K562 (cell line): ENCODE data around the gene PTPRF. TPM values are rescaled to one million over a fixed set of nuclear protein-coding genes. Genes with fewer than 3 reads are reported as not detected.
A peak's percentile ranks its signal among the peaks of the same experiment; 100 is the strongest.

Experiments used
- ATAC-seq: fragments of 200-7000 bp; cut with Tn5 transposase; 3 replicates; pipeline ENCODE4 v1.9.1; 2020; ENCODE audit warnings: moderate library complexity
- BruUV-seq: library from RNA; stranded (reverse); fragments of 400-500 nt; replicated peaks from 2 replicates; lab custom pipeline; 2021; lab: Mats Ljungman, UMichigan
- CTCF ChIA-PET: fragments of 300-600 bp; formaldehyde crosslinking; extraction: SDS; loops from one replicate; lab custom pipeline; 2021; ENCODE audit warnings: low intra/inter-chr PET ratio; lab: Yijun Ruan, JAX
- POLR2A ChIA-PET: fragments of 300-600, 350-650 bp; sonication (Branson Sonifier 250); formaldehyde crosslinking; extraction: SDS; loops from one replicate; lab custom pipeline; 2021; ENCODE audit warnings: antibody characterized with exemption, inconsistent platforms; lab: Yijun Ruan, JAX
- DNase-seq, 4 experiments: peaks; one replicate each; pipeline versions ENCODE4 v3.0.0 to v3.0.0-alpha.2; 2011 to 2018; ENCODE audit warnings: low spot score in 3 of 4, mixed read lengths in 3 of 4; ENCODE audit errors: extremely low read depth in 1 of 4
- FAIRE-seq: peaks from 2 replicates; lab custom pipeline; 2011; peaks lifted over from hg19 to GRCh38; lab: Jason Lieb, UNC
- H2AFZ ChIP-seq: 2 replicates; pipeline ENCODE4 v1.6.0; 2011; ENCODE audit warnings: low read depth, low read length, control low read depth, inconsistent platforms
- H3K27ac ChIP-seq: fragments of 200-600 bp; 3 replicates; pipeline ENCODE4 v1.8.0; 2011; ENCODE audit warnings: low read depth, mild to moderate bottlenecking, control low read depth, inconsistent platforms, low read length, moderate library complexity, mixed read lengths; ENCODE audit errors: extremely low read depth
- H3K27me3 ChIP-seq, 2 experiments: fragments of 300-600 bp in 1 of 2; 2 replicates in 1 of 2; 3 replicates in 1 of 2; pipeline versions ENCODE4 v1.6.0 to v1.8.0; 2011; ENCODE audit warnings: inconsistent platforms in 2 of 2, low read length in 2 of 2, mild to moderate bottlenecking in 1 of 2, mixed read lengths in 1 of 2, moderate library complexity in 1 of 2; ENCODE audit not compliant: control insufficient read depth in 2 of 2, insufficient read depth in 2 of 2
- H3K36me3 ChIP-seq: fragments of 300-600 bp; 3 replicates; pipeline ENCODE4 v1.8.0; 2011; ENCODE audit warnings: mild to moderate bottlenecking, low read length, inconsistent platforms; ENCODE audit not compliant: control insufficient read depth, insufficient read depth
- H3K4me1 ChIP-seq, 2 experiments: fragments of 200-600 bp in 1 of 2; replicated peaks in 1 of 2; 2 replicates in 1 of 2; 3 replicates in 1 of 2; pipeline versions ENCODE4 v1.5.1 to v1.8.0; 2011; ENCODE audit warnings: inconsistent platforms in 2 of 2, low read length in 2 of 2, mild to moderate bottlenecking in 1 of 2, mixed read lengths in 1 of 2, moderate library complexity in 1 of 2; ENCODE audit not compliant: control insufficient read depth in 2 of 2, insufficient read depth in 2 of 2
- H3K4me2 ChIP-seq: 2 replicates; pipeline ENCODE4 v1.6.1; 2011; ENCODE audit warnings: low read length, control low read depth, inconsistent platforms, mixed read lengths; ENCODE audit not compliant: insufficient read depth
- H3K4me3 ChIP-seq: fragments of 200-600 bp; sonication (generic), shearing (Covaris generic); 2 replicates; pipeline ENCODE4 v1.5.1; 2016; ENCODE audit warnings: control low read depth, inconsistent platforms
- H3K79me2 ChIP-seq: fragments of 200-600 bp; 3 replicates; pipeline ENCODE4 v1.8.0; 2011; ENCODE audit warnings: low read length, inconsistent platforms; ENCODE audit not compliant: control insufficient read depth, insufficient read depth
- H3K9ac ChIP-seq, 2 experiments: 2 replicates each; pipeline versions ENCODE4 v1.6.0 to v1.6.1; 2011; ENCODE audit warnings: low read depth in 2 of 2, low read length in 2 of 2, control low read depth in 1 of 2, inconsistent platforms in 1 of 2, mild to moderate bottlenecking in 1 of 2, mixed read lengths in 1 of 2; ENCODE audit not compliant: insufficient read depth in 1 of 2
- H3K9me1 ChIP-seq: one replicate; pipeline ENCODE4 v1.6.0; 2011; ENCODE audit warnings: inconsistent platforms, mild to moderate bottlenecking, low read length, moderate library complexity; ENCODE audit not compliant: control insufficient read depth, insufficient read depth
- H3K9me3 ChIP-seq: replicated peaks from 2 replicates; pipeline ENCODE4 v1.5.1; 2011; ENCODE audit warnings: low read depth, low read length, inconsistent platforms; ENCODE audit not compliant: control insufficient read depth, insufficient read depth
- H4K20me1 ChIP-seq: replicated peaks from 2 replicates; pipeline ENCODE4 v1.6.1; 2011; ENCODE audit warnings: low read length, inconsistent platforms, mixed read lengths; ENCODE audit not compliant: control insufficient read depth, insufficient read depth
- ATF1 ChIP-seq, 2 experiments: fragments of 450-650 bp in 1 of 2; IDR thresholded peaks; 2 replicates each; pipeline ENCODE4 v1.6.1; 2016; ENCODE audit warnings: missing compliant biosample characterization in 1 of 2, missing genetic modification characterization in 1 of 2
- IRF1 ChIP-seq: sonication (generic); formaldehyde crosslinking; IDR thresholded peaks from 2 replicates; pipeline ENCODE4 v1.8.0; 2022; ENCODE audit warnings: missing genetic modification reagents, mild to moderate bottlenecking, borderline replicate concordance
- MITF ChIP-seq: IDR thresholded peaks from 2 replicates; pipeline ENCODE4 v1.6.1; 2014; ENCODE audit warnings: antibody characterized with exemption
- ZEB2 ChIP-seq: fragments of 450-650 bp; IDR thresholded peaks from 2 replicates; pipeline ENCODE4 v1.6.1; 2016
- ZNF3 ChIP-seq: fragments of 250-450 bp; sonication (Bioruptor Pico); IDR thresholded peaks from 2 replicates; pipeline ENCODE4 v1.5.0; 2021; ENCODE audit warnings: mild to moderate bottlenecking, moderate library complexity
- WGBS: fragments of 100-300 bp; shearing (Covaris generic); methylation state at CpG from one replicate; pipeline ENCODE4 v1.1.6; 2016; ENCODE audit warnings: low coverage, mixed read lengths; ENCODE audit not compliant: insufficient coverage; ENCODE audit errors: missing lambda C conversion rate; 5-methylcytosine and 5-hydroxymethylcytosine counted together
- in situ Hi-C: fragments of 300-500 bp; cut with MboI; formaldehyde crosslinking; loops from 4 replicates; pipeline ENCODE4 v1.15.0; 2018; ENCODE audit warnings: inconsistent platforms, mixed read lengths
- intact Hi-C: fragments of 100-400 bp; cut with micrococcal nuclease; formaldehyde crosslinking; loops from 2 replicates; pipeline ENCODE4 v1.14.2; 2022
- polyA plus RNA-seq, 8 experiments: library from polyadenylated mRNA; depleted of rRNA in 4 of 8; stranded (reverse) in 5 of 8; unstranded in 3 of 8; fragments of >200 nt; fragmentation: Nextera tagmentation in 2 of 8; fragmentation: Illumina TruSeq in 1 of 8; extraction: Ambion mirVana in 2 of 8; extraction: Trizol in 1 of 8; gene quantifications; 2 replicates each; pipeline versions ENCODE4 v1.2.1 to v1.2.3, GENCODE V29; 2011 to 2014; ENCODE audit warnings: inconsistent platforms in 1 of 8, missing spikeins in 1 of 8
- total RNA-seq, 7 experiments: library from RNA; depleted of rRNA in 6 of 7; stranded (reverse); fragments of >200 nt in 6 of 7; fragmentation: Illumina TruSeq in 2 of 7; extraction: Trizol in 2 of 7; gene quantifications; 2 replicates each; pipeline versions ENCODE4 v1.2.1 to v1.2.3, GENCODE V29; 2011 to 2021; ENCODE audit warnings: low replicate concordance in 1 of 7
- TF ChIP-seq, protein P1 (sequence below): fragments of 450-650 bp; conservative IDR thresholded peaks from 2 replicates; pipeline ENCODE4 v1.6.1; 2016; ENCODE audit warnings: missing genetic modification characterization, low read depth, mild to moderate bottlenecking, missing compliant biosample characterization, moderate library complexity

The PTPRF gene
- total and polyA plus RNA-seq, 9 of the 15 experiments (the other 6 are each of a cell fraction or from before 2014, with no cell fraction given): 0.13 to 4.3 (median 1.1) TPM

DNA sequence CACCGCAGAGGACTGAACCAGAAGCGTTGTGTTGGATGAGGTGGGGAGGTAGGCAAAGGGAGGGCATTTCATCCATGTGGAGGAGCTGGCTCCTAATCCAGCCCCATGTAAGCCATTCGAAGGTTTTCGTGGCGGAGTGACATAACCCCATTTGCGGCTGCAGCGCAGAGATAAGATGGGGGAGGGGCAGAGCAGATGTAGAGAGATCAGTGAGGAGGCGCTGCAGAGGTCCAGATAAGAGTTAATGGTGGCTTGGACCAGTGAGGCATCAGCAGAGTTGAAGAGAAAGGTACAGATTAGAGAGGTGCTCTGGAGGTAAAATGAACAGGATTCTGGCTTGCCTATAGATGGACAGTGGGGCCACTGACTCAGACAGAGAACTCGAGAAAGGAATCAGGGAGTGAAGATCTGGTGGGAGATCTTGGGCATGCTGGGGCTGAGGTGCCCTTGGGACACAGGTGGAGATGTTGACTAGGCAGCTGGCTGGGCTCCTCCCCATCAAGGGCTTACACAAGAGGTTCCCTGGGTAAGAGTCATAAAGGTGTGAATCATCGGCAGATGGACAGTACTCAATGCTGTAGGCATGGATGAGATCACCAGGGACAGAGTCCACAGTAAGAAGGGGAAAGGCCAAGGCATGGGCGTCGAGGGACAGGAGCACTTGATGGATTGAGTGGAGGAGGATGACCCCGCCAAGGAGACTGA is 7.8 kb upstream of the PTPRF start (continued):
- TF ChIP-seq ZNF3 (CRISPR knock-in tag): no peak
- peak; percentile 100 for TF ChIP-seq ZEB2
- TF ChIP-seq, protein P1, sequence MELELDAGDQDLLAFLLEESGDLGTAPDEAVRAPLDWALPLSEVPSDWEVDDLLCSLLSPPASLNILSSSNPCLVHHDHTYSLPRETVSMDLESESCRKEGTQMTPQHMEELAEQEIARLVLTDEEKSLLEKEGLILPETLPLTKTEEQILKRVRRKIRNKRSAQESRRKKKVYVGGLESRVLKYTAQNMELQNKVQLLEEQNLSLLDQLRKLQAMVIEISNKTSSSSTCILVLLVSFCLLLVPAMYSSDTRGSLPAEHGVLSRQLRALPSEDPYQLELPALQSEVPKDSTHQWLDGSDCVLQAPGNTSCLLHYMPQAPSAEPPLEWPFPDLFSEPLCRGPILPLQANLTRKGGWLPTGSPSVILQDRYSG (tag): peak; percentile 86; the same call in 1 of the 2 replicates
- no peak for TF ChIP-seq IRF1 (CRISPR knock-in tag)
- peak; percentile 89 for TF ChIP-seq MITF

- FAIRE-seq (peak; percentile 79), ATAC-seq (peak; percentile 63), DNase-seq (peak; percentile 65 to 89 (median 72))
- peaks cover 30 to 33% of the 10 kb centered on the region in 2 experiments for H3K4me1 ChIP-seq
- intact Hi-C loops: no loop called here
- no peak overlapping the region for H3K4me3 ChIP-seq
- H3K79me2 ChIP-seq: no peaks in the 10 kb centered on the region
- H4K20me1 ChIP-seq: peaks cover 12% of the 10 kb centered on the region
- H3K27me3 ChIP-seq: peaks cover 2 to 29% of the 10 kb centered on the region in 2 experiments; a peak in 2 of 5 replicates
- WGBS: 9% methylated on average over 8 of the region's 8 CpGs
- POLR2A ChIA-PET: interaction anchor here (0.6 to 1.3 kb wide), 6 partner anchors 15 to 453 kb away, joined by 3 to 4 read pairs (median 3); partner anchors contain the start of gene KDM4A
- no TSS peak for BruUV-seq
- H3K9ac ChIP-seq: peak overlapping the region; percentile 7 to 16; a peak in 1 of 4 replicates
- H2AFZ ChIP-seq: peak overlapping the region; percentile 56
- no peak overlapping the region for H3K27ac ChIP-seq
- CTCF ChIA-PET: no interaction called here
- H3K36me3 ChIP-seq: no peaks in the 10 kb centered on the region
- peak overlapping the region; percentile 56 for H3K4me2 ChIP-seq
- in situ Hi-C loops: loop anchor here (5.0 kb wide), 2 partner anchors 412 to 522 kb away; no protein-coding TSS in a partner anchor
- no peaks in the 10 kb centered on the region for H3K9me3 ChIP-seq
- H3K9me1 ChIP-seq: no peaks in the 10 kb centered on the region
- TF ChIP-seq ATF1 (CRISPR knock-in tag; IDR thresholded peaks at IDR 0.05) (no peak), ATF1 (tag; IDR thresholded peaks at IDR 0.05) (peak; percentile 50; the same call in 1 of the 2 replicates)
Observed at GRCh38 chr1:43524804-43525203, 5.9 kb upstream of the PTPRF start.
